ENCODE data around the gene SLC6A6. TPM values are rescaled to one million over a fixed set of nuclear protein-coding genes. Genes with fewer than 3 reads are reported as not detected.

SLC6A6 gene
- polyA plus RNA-seq, 1 of the 3 experiments (the other 2 are of a cell fraction): 19.1 TPM

DNA sequence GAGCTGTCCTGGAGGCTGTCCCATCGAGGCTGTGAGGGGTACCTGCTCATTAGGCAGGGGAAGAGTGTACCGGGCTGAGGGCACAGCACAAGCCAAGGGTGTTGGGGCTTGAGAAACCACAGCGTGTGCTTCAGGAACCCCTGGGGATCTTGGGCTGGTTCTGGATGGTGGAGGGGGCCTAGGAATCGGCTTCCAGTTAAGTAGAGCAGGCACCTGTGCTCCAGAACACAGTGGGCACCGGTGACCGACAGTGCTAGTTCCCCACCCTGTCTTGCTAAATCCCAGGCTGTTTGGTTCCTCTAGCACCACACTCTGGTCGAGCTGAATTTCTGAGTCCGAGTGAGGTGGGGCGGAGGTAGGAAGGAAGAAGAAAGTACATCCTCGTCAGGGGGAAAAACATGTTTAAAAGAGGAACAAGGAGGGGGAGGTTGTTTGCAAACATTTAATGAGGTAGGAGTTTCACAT, 29.1 kb downstream of the SLC6A6 start (continued):
- no peak for TF ChIP-seq TCF12 (IDR thresholded peaks at IDR 0.05)

DNA sequence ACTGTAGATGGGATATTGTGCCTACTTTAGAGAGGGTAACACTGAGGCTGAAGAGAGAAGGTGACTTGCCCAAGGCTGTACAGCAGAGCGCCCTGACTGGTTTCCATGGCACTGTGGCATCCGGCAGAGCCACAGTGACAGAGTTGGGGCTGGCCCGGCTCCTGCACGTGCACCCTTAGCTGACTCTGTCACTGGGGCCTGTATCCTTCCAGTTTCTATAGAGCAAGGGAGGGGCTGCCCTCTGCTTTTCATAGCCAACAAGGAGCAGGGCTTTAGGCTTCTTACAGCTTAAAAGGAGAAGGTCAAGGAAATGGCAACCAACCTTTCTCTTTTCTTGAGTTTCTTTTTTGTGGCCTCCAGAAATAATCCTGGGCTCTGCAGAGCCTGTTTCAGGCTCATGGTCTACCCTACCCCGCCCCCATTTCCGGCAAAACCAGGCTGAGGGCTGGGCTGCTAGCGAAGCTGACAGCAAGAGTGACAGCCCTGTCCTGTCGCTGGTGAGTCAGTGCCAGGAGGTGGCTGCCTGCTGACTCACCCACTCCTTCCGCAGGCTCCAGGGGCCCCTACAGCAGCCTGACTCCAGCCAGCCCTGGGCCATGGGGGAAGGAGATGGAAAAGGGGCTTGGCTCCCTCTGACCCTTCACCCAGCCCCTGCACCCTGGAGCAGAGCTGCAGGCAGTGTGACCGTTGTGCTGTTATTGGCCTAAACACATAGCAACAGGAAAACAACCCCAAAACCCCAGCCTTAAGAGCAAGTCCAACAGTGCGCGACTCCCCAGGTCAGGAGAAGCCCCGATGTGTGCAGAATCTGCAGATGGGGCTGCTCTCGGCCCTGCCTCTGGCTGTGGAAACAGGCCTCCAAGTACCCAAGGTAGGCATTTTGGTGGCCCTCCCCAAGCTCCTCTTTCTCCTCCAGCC, 29.8 kb downstream of the SLC6A6 start:
- Histone ChIP-seq H3K9me2 (no peaks in the 10 kb centered on the region), H3K9ac (peak overlapping the region; percentile 44; the same call in 1 of the 2 replicates), H2AFZ (ENCODE audit: low read depth) (no peak overlapping the region), H3K9me3 (no peaks in the 10 kb centered on the region), H3K4me3 (ENCODE audit: low read depth in 2 of 2, low read length in 1 of 2) (no peak overlapping the region), H3K4me2 (peak overlapping the region; percentile 62), H3K27ac (ENCODE audit: low read depth in 2 of 2, low read length in 1 of 2) (peak overlapping the region; percentile 70 to 75), H3F3A (replicated peaks; ENCODE audit: insufficient read depth) (peaks cover 13% of the 10 kb centered on the region), H3K36me3 (replicated peaks in 1 of 2; ENCODE audit: control insufficient read depth in 1 of 2, insufficient read depth in 2 of 2, low read length in 1 of 2) (peaks cover 0 to 7% of the 10 kb centered on the region in 2 experiments), H4K20me1 (ENCODE audit: insufficient read depth) (no peaks in the 10 kb centered on the region), H3K4me1 (ENCODE audit: control insufficient read depth in 1 of 2, insufficient read depth in 2 of 2, low read depth in 1 of 2, low read length in 1 of 2) (peaks cover 34 to 61% of the 10 kb centered on the region in 2 experiments; a peak in 3 of 4 replicates), H3K27me3 (ENCODE audit: insufficient read depth) (no peaks in the 10 kb centered on the region), H3K79me2 (ENCODE audit: insufficient read depth) (peaks cover 26% of the 10 kb centered on the region)
- ChIA-PET POLR2A (no interaction called here), CTCF (interaction anchor here (1.0 to 2.0 kb wide), 3 partner anchors 15 to 171 kb away, joined by 3 to 8 read pairs (median 4); no protein-coding TSS in a partner anchor)
- 32% methylated on average over 12 of the region's 14 CpGs for WGBS (ENCODE audit: low lambda C conversion rate)
- DNase-seq: peak; percentile 77
- TF ChIP-seq EZH2phosphoT487 (IDR thresholded peaks at IDR 0.05; ENCODE audit: borderline replicate concordance, low read depth) (no peak), MEF2A (IDR thresholded peaks at IDR 0.05; ENCODE audit: borderline replicate concordance, low read depth) (no peak), FOXJ3 (CRISPR knock-in tag; IDR thresholded peaks at IDR 0.05) (no peak), JUND (IDR thresholded peaks at IDR 0.05) (peak; percentile 92), EP300 (IDR thresholded peaks at IDR 0.05; ENCODE audit: borderline replicate concordance in 1 of 2, low read depth in 1 of 2, low read length in 1 of 2) (peak in 1 of 2 experiments; percentile 70; a peak in 1 of 4 replicates), TEAD4 (IDR thresholded peaks at IDR 0.05; ENCODE audit: borderline replicate concordance, insufficient read depth) (0 out of 2 replicates have a peak, but pooled peaks have one; percentile 20), CHD2 (IDR thresholded peaks at IDR 0.05; ENCODE audit: low read length, partially characterized antibody) (peak; percentile 28), SIN3A (IDR thresholded peaks at IDR 0.05; ENCODE audit: borderline replicate concordance, low read depth, low read length) (peak; percentile 78; the same call in 1 of the 2 replicates), FOXM1 (IDR thresholded peaks at IDR 0.05; ENCODE audit: low read depth) (no peak), RCOR1 (IDR thresholded peaks at IDR 0.05; ENCODE audit: low read length) (no peak), GABPA (IDR thresholded peaks at IDR 0.05; ENCODE audit: low read depth) (no peak; the same call in 1 of the 2 replicates), NRF1 (IDR thresholded peaks at IDR 0.05; ENCODE audit: low read depth, low read length) (no peak), TAF1 (IDR thresholded peaks at IDR 0.05; ENCODE audit: borderline replicate concordance, low read depth, low read length) (peak; percentile 17; the same call in 1 of the 2 replicates), NFIC (IDR thresholded peaks at IDR 0.05; ENCODE audit: borderline replicate concordance) (peak; percentile 80), FOSL2 (IDR thresholded peaks at IDR 0.05; ENCODE audit: borderline replicate concordance, low read depth) (peak; percentile 96), YY1 (IDR thresholded peaks at IDR 0.05; ENCODE audit: low read depth) (no peak), GATA2 (CRISPR knock-in tag; IDR thresholded peaks at IDR 0.05) (no peak), TCF12 (IDR thresholded peaks at IDR 0.05) (peak; percentile 85), RAD21 (IDR thresholded peaks at IDR 0.05; ENCODE audit: low read length) (no peak), MXI1 (IDR thresholded peaks at IDR 0.05; ENCODE audit: low read depth, low read length) (peak; percentile 53; the same call in 1 of the 2 replicates), POLR2AphosphoS5 (IDR thresholded peaks at IDR 0.05; ENCODE audit: low read depth, low read length) (peak; percentile 18; the same call in 1 of the 2 replicates)
- TF ChIP-seq, protein P1, sequence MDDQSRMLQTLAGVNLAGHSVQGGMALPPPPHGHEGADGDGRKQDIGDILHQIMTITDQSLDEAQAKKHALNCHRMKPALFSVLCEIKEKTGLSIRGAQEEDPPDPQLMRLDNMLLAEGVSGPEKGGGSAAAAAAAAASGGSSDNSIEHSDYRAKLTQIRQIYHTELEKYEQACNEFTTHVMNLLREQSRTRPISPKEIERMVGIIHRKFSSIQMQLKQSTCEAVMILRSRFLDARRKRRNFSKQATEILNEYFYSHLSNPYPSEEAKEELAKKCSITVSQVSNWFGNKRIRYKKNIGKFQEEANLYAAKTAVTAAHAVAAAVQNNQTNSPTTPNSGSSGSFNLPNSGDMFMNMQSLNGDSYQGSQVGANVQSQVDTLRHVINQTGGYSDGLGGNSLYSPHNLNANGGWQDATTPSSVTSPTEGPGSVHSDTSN (IDR thresholded peaks at IDR 0.05): peak; percentile 98
- TF ChIP-seq, protein P2, sequence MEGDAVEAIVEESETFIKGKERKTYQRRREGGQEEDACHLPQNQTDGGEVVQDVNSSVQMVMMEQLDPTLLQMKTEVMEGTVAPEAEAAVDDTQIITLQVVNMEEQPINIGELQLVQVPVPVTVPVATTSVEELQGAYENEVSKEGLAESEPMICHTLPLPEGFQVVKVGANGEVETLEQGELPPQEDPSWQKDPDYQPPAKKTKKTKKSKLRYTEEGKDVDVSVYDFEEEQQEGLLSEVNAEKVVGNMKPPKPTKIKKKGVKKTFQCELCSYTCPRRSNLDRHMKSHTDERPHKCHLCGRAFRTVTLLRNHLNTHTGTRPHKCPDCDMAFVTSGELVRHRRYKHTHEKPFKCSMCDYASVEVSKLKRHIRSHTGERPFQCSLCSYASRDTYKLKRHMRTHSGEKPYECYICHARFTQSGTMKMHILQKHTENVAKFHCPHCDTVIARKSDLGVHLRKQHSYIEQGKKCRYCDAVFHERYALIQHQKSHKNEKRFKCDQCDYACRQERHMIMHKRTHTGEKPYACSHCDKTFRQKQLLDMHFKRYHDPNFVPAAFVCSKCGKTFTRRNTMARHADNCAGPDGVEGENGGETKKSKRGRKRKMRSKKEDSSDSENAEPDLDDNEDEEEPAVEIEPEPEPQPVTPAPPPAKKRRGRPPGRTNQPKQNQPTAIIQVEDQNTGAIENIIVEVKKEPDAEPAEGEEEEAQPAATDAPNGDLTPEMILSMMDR (IDR thresholded peaks at IDR 0.05): no peak
- TF ChIP-seq, protein P3, sequence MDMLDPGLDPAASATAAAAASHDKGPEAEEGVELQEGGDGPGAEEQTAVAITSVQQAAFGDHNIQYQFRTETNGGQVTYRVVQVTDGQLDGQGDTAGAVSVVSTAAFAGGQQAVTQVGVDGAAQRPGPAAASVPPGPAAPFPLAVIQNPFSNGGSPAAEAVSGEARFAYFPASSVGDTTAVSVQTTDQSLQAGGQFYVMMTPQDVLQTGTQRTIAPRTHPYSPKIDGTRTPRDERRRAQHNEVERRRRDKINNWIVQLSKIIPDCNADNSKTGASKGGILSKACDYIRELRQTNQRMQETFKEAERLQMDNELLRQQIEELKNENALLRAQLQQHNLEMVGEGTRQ (IDR thresholded peaks at IDR 0.05; ENCODE audit: borderline replicate concordance, low read depth, low read length): no peak
- TF ChIP-seq, protein P4, sequence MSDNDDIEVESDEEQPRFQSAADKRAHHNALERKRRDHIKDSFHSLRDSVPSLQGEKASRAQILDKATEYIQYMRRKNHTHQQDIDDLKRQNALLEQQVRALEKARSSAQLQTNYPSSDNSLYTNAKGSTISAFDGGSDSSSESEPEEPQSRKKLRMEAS (IDR thresholded peaks at IDR 0.05; ENCODE audit: low read depth): peak; percentile 30; the same call in 1 of the 2 replicates
- TF ChIP-seq, protein P5, sequence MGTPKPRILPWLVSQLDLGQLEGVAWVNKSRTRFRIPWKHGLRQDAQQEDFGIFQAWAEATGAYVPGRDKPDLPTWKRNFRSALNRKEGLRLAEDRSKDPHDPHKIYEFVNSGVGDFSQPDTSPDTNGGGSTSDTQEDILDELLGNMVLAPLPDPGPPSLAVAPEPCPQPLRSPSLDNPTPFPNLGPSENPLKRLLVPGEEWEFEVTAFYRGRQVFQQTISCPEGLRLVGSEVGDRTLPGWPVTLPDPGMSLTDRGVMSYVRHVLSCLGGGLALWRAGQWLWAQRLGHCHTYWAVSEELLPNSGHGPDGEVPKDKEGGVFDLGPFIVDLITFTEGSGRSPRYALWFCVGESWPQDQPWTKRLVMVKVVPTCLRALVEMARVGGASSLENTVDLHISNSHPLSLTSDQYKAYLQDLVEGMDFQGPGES (IDR thresholded peaks at IDR 0.05; ENCODE audit: low read depth, low read length): no peak

Data from SK-N-SH (cell line).